ENCODE data around the gene FNDC8. TPM values are rescaled to one million over a fixed set of nuclear protein-coding genes. Genes with fewer than 3 reads are reported as not detected.
"Not testable (repeated sequence)": the region's sequence is repeated elsewhere in the genome, so short reads cannot be mapped to it uniquely, and the experiment has no call there.

Gene FNDC8
- total RNA-seq, 2 experiments from 2014 or later, result not detected

GRCh38 chr17:35171834-35172233, 50.4 kb downstream of the FNDC8 start:
- DNase-seq (no peak), ATAC-seq (peak; percentile 38)
- H3K4me1 Mint-ChIP-seq (ENCODE audit: low read depth), result peaks cover 40% of the 10 kb centered on the region
- no peaks in the 10 kb centered on the region for H3K27me3 Mint-ChIP-seq (ENCODE audit: low read depth)
- H3K4me3 Mint-ChIP-seq, result peak overlapping the region; percentile 10
- ChIA-PET CTCF (interaction anchor here (1.3 to 1.7 kb wide), 6 partner anchors 39 to 576 kb away, joined by 3 to 9 read pairs (median 4); partner anchors contain the start of gene SLFN5), POLR2A (interaction anchor here (1.4 to 1.7 kb wide), 3 partner anchors 42 to 72 kb away, joined by 4 to 14 read pairs (median 11); partner anchors contain the start of gene SLFN5)
- H3K9me3 Mint-ChIP-seq (ENCODE audit: insufficient read depth), result no peaks in the 10 kb centered on the region
- H3K36me3 Mint-ChIP-seq (ENCODE audit: low read depth), result no peaks in the 10 kb centered on the region
- H3K27ac Mint-ChIP-seq, result peak overlapping the region; percentile 63

GRCh38 chr17:35172321-35172720, 50.9 kb downstream of the FNDC8 start:
- H3K9me3 Mint-ChIP-seq (ENCODE audit: insufficient read depth); H3K4me3 Mint-ChIP-seq; H3K27me3 Mint-ChIP-seq (ENCODE audit: low read depth); H3K36me3 Mint-ChIP-seq (ENCODE audit: low read depth); ATAC-seq; DNase-seq: not testable (repeated sequence)
- ChIA-PET POLR2A (interaction anchor here (1.3 to 1.4 kb wide), 2 partner anchors 41 to 71 kb away, joined by 4 read pairs; partner anchors contain the start of gene SLFN5), CTCF (interaction anchor here (1.0 to 1.5 kb wide), 4 partner anchors 68 to 368 kb away, joined by 3 to 5 read pairs (median 4); no protein-coding TSS in a partner anchor)
- Mint-ChIP-seq H3K4me1 (ENCODE audit: low read depth) (peaks cover 45% of the 10 kb centered on the region), H3K27ac (peak overlapping the region; percentile 61)

DNA sequence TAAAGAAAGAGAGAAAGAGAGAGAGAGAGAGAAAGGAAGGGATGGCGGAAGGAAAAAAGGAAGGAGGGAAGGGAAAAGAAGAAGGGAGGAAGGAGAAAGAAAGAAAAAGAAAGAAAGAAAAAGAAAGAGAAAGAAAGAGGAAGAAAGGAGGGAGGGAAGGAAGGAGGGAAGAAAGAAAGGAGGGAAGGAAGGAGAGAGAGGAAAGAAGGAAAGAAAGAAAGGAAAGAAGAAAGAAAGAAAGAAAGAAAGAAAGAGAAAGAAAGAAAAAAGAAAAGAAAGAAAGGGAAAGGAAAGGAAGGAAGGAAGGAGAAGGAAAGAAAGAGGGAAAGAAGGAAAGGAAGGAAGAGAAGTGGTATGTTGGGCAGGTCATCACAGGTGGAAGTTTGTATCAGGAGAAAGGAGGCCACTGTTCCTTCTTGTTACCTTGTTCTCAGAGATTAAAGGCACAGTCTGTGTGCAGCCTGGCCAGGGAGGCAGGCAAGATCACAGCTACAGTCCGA, 53.5 kb downstream of the FNDC8 start:
- no peak overlapping the region for H3K27ac Mint-ChIP-seq
- no peak overlapping the region for H3K4me3 Mint-ChIP-seq
- peaks cover 13% of the 10 kb centered on the region for H3K36me3 Mint-ChIP-seq (ENCODE audit: low read depth)
- H3K9me3 Mint-ChIP-seq (ENCODE audit: insufficient read depth), result no peaks in the 10 kb centered on the region
- H3K27me3 Mint-ChIP-seq (ENCODE audit: low read depth), result no peaks in the 10 kb centered on the region
- DNase-seq, result no peak
- ATAC-seq, result no peak
- ChIA-PET POLR2A (interaction anchor here (0.5 to 2.4 kb wide), 5 partner anchors 13 to 97 kb away, joined by 3 to 13 read pairs (median 6); partner anchors contain the start of gene SLFN5), CTCF (interaction anchor here (1.1 to 1.6 kb wide), 3 partner anchors 68 to 589 kb away, joined by 4 read pairs; partner anchors contain the start of gene SLFN5)
- H3K4me1 Mint-ChIP-seq (ENCODE audit: low read depth), result peaks cover 69% of the 10 kb centered on the region

DNA sequence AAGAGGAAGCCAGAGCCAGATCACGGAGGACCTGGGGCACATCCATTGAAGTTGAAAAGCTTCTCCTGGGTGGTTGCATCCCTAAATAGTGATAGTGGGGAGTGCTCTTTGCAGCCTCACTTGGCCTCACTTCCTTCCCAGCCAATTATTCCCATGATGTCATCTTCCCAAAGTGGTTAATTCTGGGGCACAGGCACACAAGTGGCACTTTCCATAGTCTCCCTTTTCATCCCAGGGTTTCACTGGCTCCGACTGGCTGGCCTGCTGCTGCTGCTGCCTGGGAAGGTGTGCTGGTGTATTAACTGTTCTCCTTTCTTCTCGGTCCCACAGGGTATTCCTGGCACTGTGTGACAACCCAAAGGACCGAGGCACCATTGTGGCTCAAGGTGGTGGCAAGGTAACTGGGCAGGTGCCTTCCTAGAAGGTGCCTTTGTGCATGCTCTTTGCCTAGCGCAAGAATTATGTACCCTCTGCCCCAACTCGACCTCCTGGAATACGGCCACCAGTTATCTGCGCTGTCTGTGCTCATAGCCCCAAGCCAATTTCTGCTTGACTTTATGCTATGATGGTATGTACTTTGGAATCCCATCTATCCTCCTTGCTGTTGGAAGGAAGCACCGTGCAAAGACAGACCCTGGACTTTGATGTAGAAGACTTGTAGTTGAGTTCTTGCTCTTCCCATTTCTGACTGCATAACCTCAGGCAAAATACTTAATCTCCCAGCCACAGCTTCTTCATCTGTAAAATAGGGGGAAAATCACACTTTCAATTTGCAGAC, 54.4 kb downstream of the FNDC8 start:
- ChIA-PET CTCF (interaction anchor here (1.1 to 1.6 kb wide), 3 partner anchors 67 to 588 kb away, joined by 4 read pairs; partner anchors contain the start of gene SLFN5), POLR2A (interaction anchor here (0.5 to 2.4 kb wide), 3 partner anchors 65 to 96 kb away, joined by 3 to 13 read pairs (median 6); partner anchors contain the start of gene SLFN5)
- no peak overlapping the region for H3K27ac Mint-ChIP-seq
- no peak for DNase-seq
- ATAC-seq, result no peak
- peaks cover 13% of the 10 kb centered on the region for H3K36me3 Mint-ChIP-seq (ENCODE audit: low read depth)
- H3K27me3 Mint-ChIP-seq (ENCODE audit: low read depth), result no peaks in the 10 kb centered on the region
- H3K4me1 Mint-ChIP-seq (ENCODE audit: low read depth), result peaks cover 78% of the 10 kb centered on the region
- H3K9me3 Mint-ChIP-seq (ENCODE audit: insufficient read depth), result no peaks in the 10 kb centered on the region
- no peak overlapping the region for H3K4me3 Mint-ChIP-seq

GRCh38 chr17:35176897-35177296, 55.5 kb downstream of the FNDC8 start:
- POLR2A ChIA-PET, result no interaction called here
- CTCF ChIA-PET, result no interaction called here
- Mint-ChIP-seq H3K27me3 (ENCODE audit: low read depth) (no peaks in the 10 kb centered on the region), H3K4me1 (ENCODE audit: low read depth) (peaks cover 68% of the 10 kb centered on the region), H3K9me3 (ENCODE audit: insufficient read depth) (no peaks in the 10 kb centered on the region), H3K27ac (peak overlapping the region; percentile 92), H3K4me3 (no peak overlapping the region), H3K36me3 (ENCODE audit: low read depth) (peaks cover 13% of the 10 kb centered on the region)
- no peak for ATAC-seq
- peak; percentile 17 for DNase-seq

- H3K9me3 Mint-ChIP-seq (ENCODE audit: insufficient read depth); H3K4me3 Mint-ChIP-seq; H3K27me3 Mint-ChIP-seq (ENCODE audit: low read depth); H3K27ac Mint-ChIP-seq; ATAC-seq; CTCF ChIA-PET: not testable (repeated sequence)
- Mint-ChIP-seq H3K36me3 (ENCODE audit: low read depth) (peaks cover 13% of the 10 kb centered on the region), H3K4me1 (ENCODE audit: low read depth) (peaks cover 66% of the 10 kb centered on the region)
- POLR2A ChIA-PET, result interaction anchor here (0.9 kb wide), 1 partner anchor 35 kb away, joined by 3 read pairs; no protein-coding TSS in a partner anchor
- peak; percentile 8 for DNase-seq
Observed at GRCh38 chr17:35179379-35179778, 58.0 kb downstream of the FNDC8 start.

Other genes starting within 250 kb of the FNDC8 start
- 1 to 10 TPM in 1 of 2 experiments, under 1 TPM in 1; 0.83 to 1.1 TPM for gene CCT6B, start 160.2 kb upstream of the FNDC8 start, total RNA-seq
- gene ZNF830, start 160.1 kb upstream of the FNDC8 start, total RNA-seq, result 10 to 100 TPM; 22.1 to 24.1 TPM
- 10 to 100 TPM; 38.7 to 42.2 TPM for gene LIG3, start 141.1 kb upstream of the FNDC8 start, total RNA-seq
- gene RFFL, start 57.9 kb upstream of the FNDC8 start, total RNA-seq, result 10 to 100 TPM; 26.4 to 29.1 TPM
- gene RAD51D, start 1.8 kb upstream of the FNDC8 start, total RNA-seq, result 10 to 100 TPM; 32.1 to 33.6 TPM
- gene NLE1, start 20.7 kb downstream of the FNDC8 start, total RNA-seq, result 10 to 100 TPM; 22.1 to 23.3 TPM
- gene UNC45B, start 26.2 kb downstream of the FNDC8 start, total RNA-seq, result not detected
- not detected for gene SLC35G3, start 72.8 kb downstream of the FNDC8 start, total RNA-seq
- 100 to 1,000 TPM; 209 to 212 TPM for gene SLFN5, start 121.5 kb downstream of the FNDC8 start, total RNA-seq